DMS114 treated with DMSO at 0.1 percent for 48 hours (cell line): Measurements from ENCODE around the gene SIPA1L3.
A peak's percentile ranks its signal among the peaks of the same experiment; 100 is the strongest.

ENCODE experiments used
- DNase-seq: peaks from one replicate; lab custom pipeline; 2025; ENCODE audit not compliant: unreplicated experiment; lab: John Stamatoyannopoulos, UW

The SIPA1L3 gene

DNA sequence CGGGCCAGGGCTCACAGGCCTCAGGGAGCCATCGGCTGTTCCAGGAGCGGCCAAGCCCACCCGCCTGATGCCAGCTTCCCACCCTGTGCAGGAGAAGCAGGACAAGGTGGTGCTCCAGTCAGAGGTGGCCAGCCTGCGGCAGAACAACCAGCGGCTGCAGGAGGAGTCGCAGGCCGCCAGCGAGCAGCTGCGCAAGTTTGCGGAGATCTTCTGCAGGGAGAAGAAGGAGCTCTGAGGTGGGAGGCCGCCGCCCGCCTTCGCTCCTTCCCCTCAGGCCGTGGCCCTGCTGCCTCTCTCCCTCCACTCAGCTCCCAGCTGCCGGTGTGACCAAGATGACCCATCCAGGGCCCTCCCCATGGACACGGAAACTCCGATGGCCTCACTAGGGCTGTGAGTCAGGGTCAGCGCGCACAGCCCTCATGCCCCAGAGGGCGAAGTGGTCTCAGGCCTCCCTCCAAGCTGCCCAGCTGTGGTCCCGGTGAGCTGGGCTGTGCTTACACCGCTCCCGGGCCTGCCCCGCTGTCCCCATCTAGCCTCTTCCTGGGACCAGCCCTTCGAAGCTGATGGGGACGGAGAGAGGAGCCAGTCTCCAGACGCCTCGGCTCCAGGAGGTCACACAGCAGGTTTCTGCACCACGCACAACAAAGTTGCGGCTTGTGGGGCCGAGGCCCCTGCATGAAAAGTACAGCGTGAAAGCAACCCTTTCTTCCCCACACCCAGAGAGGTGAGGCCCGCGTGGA lies 299.2 kb downstream of the SIPA1L3 start:
- DNase-seq, result no peak

DNA sequence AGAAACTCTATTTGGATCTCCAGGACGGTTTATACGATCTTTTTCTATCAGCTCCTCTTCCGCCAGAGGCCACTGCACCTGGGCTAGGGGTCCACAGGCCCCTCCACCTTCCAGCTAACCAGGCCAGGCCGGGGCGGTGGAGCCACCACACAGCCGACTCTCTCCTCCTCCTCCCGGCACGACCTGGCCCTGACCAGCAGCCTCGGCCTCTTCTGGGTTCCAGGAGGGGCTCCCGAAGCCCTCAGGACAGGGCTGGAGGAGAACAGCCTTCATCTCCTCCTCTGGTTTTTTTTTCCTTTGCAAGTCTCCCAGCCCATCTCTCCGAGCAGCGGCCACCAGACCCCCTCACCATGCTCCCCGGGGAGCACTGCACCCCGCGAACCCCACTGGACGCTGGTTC lies 299.9 kb downstream of the SIPA1L3 start:
- DNase-seq, result no peak

DNA sequence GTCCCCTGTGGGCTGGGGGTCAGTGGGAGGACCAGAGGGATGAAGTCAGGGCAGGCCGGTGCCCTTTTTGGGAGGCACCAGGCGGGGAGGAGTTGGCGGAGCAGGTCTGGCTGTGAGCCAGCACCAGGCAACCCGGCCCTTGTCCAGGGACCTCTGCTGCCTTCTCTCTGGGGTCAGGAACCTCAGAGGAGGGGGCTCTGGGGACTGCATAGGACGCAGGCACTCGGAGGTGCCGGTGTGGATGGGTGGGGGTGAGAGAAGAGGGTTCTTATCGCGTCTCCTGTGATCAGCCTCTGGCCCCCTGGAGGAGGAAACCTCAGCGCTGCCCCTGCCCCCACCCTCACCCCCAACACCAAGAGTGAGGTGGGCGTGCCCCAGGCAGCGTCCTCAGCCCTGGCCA lies 300.5 kb downstream of the SIPA1L3 start:
- DNase-seq, result no peak

DNA sequence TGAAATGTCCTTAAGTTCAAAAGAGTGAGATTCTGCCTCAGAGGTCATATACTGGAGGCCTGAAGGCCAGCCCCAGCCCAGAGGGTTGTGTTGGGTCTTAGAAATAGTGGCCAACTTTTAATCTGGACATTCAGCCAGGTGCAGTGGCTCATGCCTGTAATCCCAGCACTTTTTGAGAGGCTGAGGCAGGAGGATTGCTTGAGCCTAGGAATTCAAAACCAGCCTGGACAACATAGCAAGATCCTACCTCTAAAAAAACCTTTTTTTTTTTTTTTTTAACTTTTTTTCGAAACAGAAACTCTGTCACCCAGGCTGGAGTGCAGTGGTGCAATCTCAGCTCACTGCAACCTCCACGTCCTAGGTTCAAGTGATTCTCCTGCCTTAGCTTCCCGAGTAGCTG lies 301.6 kb downstream of the SIPA1L3 start:
- DNase-seq, result no peak

DNA sequence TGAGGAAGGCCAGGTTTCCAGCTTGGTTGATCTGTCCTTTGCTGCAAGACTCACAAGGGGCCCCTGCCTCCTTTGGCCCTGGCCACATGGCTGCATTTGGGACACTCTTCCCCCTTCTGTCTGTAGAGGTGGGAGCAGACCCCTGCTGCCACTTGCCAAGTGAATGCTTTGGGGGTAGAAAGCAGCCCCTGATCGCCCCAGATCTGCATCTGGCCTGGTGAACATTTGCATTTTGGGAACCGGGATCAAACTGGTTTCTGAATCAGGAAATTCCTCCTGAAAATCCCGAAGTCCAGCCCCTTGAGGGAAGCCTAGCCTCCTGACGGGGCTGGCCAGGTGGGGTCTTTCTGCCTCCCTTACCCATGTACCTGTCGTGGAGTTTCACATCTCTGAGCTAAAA lies 302.1 kb downstream of the SIPA1L3 start:
- DNase-seq, result no peak

GRCh38 chr19:38209671-38210457 lies 302.9 kb downstream of the SIPA1L3 start:
- no peak for DNase-seq

DNA sequence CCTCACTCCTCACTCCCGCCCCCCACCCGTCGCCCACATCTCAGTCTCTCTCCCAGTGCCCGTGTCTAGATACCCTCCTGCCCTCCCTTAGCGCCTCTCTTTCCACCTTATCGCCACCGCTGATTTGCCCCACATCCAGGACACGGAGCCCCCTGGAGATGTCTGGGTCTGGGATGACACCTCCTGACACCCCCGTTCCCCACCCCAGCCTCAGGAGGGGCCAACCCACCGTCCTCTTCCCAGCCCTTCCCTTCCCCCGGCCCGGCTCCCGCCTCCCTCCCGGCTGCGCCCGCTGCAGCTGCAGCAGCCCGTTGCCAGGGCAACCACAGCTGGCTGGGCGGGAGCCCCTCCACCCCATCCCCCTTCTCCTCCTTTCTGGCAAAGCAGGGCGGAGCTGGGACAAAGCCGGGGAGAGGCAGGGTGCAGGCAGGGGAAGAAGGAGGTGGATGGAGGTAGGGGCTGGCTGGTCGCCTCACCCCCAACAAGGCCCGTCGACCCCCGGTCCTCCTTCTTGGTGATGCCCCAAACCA lies 303.5 kb downstream of the SIPA1L3 start:
- DNase-seq, result no peak

DNA sequence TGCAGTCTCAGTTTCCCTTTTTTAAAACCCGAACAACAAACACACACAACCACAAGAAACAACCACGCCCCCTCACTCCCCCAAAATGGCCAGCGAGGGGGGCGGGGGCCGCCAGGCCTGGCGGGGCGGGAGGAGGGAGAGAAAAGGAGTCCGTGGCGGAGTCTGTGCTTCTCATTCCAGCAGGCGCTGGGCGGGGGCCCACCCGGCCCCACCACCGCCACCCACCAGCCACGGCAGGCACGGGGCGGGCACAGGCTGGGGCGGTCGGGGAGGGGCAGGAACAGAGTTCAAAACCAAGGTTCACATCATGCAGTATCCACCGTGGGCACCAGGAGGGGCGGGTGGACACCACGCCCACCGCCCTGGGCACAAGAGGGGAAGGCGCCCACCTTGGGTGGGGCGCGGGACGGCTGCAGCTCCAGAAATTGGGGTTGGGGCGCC lies 304.2 kb downstream of the SIPA1L3 start:
- DNase-seq, result no peak

GRCh38 chr19:38211766-38212165 lies 304.8 kb downstream of the SIPA1L3 start:
- no peak for DNase-seq

DNA sequence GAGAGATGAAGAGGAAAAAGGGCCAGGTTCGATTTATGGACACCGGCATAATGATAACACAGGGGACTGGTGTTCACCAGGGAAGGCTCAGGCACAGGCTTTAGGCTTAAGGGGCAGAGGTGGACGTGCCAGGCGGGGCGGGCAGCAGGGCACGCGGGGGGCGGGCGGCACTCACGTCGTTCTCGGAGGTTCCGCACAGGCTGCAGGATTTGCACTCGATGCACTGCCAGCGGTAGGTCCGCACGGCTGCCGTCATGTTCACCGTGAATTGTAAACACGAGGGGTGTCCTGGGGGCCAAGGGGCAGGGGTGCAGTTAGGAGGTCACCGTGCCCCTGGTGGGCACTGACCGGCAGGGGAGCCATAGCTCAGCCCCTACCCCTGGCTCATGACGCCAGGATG lies 306.5 kb downstream of the SIPA1L3 start:
- DNase-seq, result no peak

DNA sequence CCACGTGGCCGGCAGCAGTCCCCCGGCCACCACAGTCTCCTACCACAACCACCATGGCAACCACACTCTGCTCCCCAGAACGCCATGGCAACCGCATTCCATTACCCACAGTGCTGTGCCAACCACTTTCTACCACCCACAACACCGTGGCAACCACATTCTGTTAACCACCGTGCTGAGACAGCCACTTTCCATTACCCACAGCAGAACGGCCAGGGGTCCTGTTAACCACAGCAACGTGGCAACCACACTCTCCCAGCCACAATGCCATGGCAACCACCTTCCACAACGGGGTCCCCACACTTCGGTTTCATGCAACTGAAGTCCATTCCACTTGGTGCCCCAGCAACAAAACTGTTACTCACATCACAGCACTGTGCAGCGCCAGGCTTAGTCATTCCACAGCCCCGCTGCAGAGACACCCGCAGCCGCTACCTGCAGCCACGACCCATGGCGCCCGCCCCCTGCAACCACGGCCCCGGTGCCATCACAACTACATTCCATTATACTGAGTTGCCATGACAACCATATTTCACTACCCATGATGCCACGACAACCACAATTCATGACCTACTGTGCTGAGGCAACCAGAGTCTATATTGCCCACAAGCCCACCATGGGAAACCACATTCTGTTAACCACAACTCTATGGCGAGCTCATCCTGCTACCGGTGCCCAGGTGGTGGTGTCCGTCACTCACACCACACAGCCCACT lies 307.1 kb downstream of the SIPA1L3 start:
- no peak for DNase-seq

GRCh38 chr19:38216785-38217641 lies 310.0 kb downstream of the SIPA1L3 start:
- DNase-seq, result no peak

DNA sequence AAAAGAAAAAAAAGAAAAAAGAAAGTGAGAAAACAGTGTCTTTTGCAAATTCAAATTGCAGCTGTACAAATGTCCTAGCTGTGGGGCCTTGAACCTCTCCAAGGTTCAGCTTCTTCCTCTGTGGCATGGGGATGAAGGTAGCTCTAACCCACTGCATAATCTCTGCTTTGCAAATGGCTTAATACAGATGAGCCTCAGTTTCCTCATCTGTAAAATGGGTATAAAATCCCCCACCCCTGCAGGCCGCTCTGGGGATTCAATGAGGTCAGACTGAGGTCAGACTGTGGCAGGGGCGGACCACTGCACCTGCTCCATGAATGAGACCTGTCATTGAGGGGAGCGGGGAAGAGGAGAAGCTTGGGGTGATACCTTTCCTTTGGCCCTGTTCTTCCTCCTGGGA lies 311.2 kb downstream of the SIPA1L3 start:
- no peak for DNase-seq

- no peak for DNase-seq
Measured at GRCh38 chr19:38219221-38219620, 312.2 kb downstream of the SIPA1L3 start.

GRCh38 chr19:38221421-38221820 lies 314.4 kb downstream of the SIPA1L3 start:
- no peak for DNase-seq

DNA sequence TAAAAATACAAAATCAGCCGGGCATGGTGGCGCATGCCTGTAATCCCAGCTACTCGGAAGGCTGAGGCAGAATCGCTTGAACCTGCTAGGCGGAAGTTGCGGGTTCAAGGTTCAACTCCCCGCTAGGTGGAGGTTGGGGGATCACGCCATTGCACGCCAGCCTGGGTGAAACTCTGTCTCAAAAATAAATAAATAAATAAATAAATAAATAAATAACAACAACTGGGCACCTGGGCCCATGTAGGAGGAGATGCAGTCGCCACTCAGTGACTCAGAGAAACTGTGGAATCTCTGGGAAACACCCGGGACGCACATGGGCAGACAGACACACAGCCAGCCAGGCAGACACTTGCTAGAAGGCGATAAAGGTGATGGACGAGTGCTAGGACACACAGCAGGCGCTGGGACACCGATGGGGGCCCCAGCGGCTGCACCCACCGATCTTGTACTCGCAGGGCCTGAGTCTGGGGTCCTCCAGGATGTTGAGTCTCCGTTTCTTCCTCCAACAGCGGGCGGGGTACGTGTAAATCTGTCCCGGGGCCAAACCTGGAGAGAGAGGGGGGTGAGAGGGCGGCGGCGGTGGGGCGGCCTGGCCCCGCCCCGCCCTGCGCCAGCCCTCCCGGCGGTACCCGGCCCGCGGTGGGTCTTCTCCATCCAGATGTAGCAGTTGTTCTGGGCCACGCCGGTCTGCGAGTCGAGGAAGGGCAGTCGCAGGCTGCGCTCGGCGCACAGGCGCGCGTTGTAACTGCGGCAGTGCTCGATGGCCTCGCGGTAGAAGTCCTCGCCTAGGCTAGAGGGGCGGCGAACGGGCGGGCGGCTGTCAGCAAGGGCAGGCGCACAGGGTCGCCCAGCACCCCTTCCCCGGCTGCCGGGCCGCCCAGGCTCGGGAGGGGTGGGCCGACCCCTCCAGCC lies 315.2 kb downstream of the SIPA1L3 start:
- no peak for DNase-seq

DNA sequence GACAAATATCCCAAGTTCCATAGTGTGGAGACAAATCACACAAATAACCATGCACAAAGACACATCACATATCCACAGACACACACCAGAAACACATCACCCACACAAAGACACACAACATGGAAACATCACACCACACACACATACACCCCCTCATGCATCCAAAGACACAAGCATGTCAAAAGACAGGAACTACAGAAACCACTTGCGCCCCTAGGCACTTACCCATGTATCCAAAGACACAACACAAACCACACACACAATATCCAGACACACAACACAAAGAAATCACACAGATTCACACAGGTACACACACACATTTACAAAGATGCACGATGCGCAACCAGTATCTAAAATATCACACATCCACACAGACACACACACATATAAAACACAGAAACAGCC lies 316.1 kb downstream of the SIPA1L3 start:
- no peak for DNase-seq

DNA sequence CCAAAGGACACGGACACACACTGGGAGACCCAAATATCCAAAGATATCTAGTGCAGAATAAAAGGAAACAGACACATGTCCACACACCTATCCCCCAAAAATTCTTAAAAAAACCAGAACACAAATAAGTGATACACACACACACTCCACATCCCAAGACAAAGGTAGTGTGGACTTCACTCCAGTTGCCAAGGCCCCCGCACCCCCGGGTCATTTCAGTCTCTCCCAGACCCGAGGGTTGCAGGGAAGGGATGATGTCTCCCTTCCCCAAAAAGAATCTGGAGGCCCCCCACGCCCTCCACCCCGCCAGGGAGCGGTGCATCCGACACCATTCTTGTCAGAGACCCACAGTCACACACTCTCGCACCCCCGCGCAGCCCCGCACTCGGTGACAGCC lies 316.6 kb downstream of the SIPA1L3 start:
- DNase-seq, result no peak

- DNase-seq, result peak; percentile 72
Measured at GRCh38 chr19:38224014-38224862, 317.2 kb downstream of the SIPA1L3 start, which contains the start of gene DPF1. TSS of gene DPF1 (minus strand) at chr19:38224222. CDS start at chr19:38224142, 80 bp downstream.
